NCI-H1417 (cell line): ENCODE measurements around the gene GAS2.

Experiments
- DNase-seq, 3 experiments: peaks; one replicate each; lab custom pipeline; 2025; lab: John Stamatoyannopoulos, UW

GAS2 gene

DNA sequence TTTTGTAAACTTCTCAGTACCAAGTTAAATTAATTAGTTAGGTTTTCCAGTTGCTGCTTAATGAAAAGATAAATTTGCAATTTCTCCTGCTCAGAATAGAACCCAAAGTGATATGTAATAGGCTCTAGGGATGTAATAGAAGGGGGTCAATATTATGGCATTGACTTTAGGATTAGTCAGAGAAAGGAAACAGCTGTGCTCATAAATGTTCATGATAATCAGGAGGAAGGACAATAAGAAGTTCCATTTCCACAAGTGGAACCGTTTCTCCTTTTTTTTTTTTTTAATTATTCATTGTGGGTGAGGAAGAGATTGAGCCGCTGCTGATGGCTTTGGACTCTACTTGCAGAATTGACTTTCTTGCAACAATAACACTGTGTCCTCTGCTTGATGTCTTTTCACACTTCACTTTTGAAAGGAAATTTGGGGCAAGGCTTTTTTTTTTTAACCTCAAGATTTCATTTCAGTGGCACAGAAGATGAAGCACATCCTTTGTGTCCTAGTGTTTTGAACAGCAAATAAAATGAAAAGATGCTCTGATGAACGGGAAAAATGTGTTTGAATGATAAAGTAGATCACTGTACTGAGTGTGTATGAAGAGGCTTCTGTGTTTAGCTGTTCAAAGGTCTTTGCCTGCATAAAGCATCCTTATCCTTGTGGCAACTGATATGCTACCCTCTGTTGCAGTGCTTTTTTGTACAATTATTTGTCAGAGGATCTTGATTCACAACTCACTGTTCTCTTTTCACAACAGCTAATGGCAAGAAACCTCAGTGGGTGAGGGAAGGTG lies 62.4 kb downstream of the GAS2 start:
- peak in 2 of 3 experiments; percentile 25 to 64 for DNase-seq

- peak; percentile 5 to 58 (median 21) for DNase-seq
Measured at GRCh38 chr11:22730319-22730718, 63.9 kb downstream of the GAS2 start.

- DNase-seq, result no peak
Measured at GRCh38 chr11:22732588-22732987, 66.2 kb downstream of the GAS2 start.

- DNase-seq, result peak in 1 of 3 experiments; percentile 60
Measured at GRCh38 chr11:22733475-22734248, 67.3 kb downstream of the GAS2 start.

GRCh38 chr11:22734628-22735345 lies 68.4 kb downstream of the GAS2 start:
- no peak for DNase-seq

GRCh38 chr11:22742157-22742613 lies 75.8 kb downstream of the GAS2 start:
- peak in 2 of 3 experiments; percentile 9 to 50 for DNase-seq

GRCh38 chr11:22749536-22749935 lies 83.1 kb downstream of the GAS2 start:
- peak in 2 of 3 experiments; percentile 41 to 94 for DNase-seq

DNA sequence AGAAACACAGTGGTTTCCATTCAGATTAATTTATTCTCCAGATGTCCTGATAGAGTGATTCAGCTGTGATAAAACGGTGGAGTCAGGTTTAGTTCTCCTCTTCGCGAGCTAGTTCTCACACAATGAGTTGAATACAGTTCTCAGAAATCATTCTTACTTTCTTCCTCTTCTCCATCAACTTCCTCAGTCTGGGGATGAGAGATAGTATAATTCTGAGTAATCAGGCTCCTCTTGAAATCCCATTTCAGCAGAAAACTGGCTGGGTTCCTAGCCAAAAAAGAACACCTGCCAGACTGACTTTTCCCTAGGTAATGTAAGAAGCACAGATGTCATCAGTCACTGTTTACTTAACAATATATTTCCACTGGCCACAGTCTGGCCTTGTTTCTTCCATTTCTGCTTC lies 86.5 kb downstream of the GAS2 start:
- DNase-seq, result peak in 2 of 3 experiments; percentile 41 to 91

- DNase-seq, result peak in 1 of 3 experiments; percentile 41
Measured at GRCh38 chr11:22753416-22753815, 87.0 kb downstream of the GAS2 start.

DNA sequence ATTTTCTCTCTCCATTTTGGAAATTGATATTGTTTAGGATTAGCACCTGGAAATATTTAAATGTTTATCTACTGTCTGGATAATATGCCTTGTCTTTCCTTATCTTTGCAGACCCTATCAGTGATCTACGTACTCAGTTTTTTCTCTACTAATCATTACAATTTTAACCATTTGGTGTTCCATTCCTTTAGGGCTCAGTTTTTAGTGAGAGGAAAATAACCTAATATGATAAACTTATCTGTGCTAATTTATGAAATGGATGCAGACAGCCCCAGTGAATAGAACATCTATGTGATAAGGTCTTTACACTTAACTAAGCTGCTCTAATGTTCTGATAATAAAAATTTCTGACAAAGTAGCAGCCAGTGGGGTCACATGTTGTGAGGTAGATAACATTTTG lies 94.7 kb downstream of the GAS2 start:
- DNase-seq, result no peak

DNA sequence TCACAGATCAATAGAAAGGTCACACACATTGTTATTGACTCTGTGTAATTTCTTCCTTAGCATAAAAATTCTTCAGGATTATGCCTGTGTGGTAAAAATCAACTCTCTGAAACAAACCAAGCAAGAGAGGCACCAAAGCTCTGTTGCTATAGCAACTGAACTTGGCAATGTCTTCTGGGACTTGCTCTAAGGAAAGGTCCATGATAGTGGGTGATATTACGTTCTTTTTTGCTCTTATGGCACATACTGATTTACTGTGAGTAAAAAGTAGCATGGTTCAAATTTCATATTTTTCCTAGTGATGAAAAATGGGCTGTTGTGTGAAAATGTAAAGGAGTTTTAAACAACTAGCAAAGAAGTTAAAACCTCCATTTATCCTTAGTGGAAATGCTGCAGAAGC lies 96.8 kb downstream of the GAS2 start:
- no peak for DNase-seq

DNA sequence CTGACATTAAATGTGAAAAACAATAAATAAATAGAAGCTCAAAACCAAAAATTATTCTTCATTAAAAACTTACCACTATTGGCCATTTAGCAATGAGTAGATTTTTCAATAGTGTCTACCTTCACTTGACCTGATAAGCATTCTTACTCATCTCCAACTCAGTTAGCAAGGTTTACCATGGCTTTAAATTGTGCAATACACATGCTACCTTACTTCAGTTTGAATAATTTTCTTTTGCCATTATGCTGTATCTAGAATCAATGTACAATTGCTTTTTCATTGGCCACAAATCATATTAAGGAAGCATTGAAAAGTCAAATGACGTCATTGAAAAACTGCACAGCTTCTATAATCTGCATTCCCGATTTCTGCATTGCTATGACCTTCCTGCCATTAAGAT lies 98.3 kb downstream of the GAS2 start:
- DNase-seq, result no peak

DNA sequence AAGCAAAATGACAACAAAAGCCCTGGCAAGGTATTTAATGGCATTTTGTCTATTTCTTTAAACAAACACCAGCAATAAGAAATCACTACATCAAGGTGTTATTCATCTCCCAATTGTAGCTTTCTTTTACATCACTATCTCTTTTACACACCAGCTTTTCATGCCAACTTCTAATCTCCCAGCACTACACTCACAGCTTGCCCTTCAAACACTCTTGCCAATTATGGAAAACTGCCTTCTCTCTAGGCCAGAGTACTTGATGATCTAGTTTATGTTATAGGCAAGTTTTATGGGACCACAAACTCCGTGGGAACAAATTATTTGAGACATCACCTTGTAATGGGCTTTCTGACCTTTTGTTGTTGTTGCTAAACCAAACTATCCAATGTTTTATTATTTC lies 101.9 kb downstream of the GAS2 start:
- DNase-seq, result no peak

GRCh38 chr11:22769081-22769480 lies 102.7 kb downstream of the GAS2 start:
- no peak for DNase-seq

DNA sequence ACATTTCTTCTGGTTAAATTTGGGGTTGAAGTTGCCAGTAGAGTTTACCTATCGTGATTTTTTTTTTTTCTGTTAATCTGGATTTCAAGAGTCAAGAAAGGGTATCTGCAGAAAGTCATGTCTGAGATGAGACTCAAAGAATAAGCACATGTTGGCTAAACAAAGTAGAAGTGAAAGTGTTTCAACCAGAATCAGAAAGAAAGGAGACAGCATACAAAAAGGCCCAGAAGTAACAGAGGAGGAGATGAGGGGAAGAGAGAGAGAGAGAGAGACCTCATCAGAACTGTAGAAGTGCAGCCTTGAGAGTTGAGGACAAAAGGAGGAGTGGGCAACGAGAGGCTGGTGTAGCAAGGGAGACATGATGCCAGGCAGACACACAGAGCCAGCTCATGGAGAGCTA lies 108.3 kb downstream of the GAS2 start:
- DNase-seq, result no peak

DNA sequence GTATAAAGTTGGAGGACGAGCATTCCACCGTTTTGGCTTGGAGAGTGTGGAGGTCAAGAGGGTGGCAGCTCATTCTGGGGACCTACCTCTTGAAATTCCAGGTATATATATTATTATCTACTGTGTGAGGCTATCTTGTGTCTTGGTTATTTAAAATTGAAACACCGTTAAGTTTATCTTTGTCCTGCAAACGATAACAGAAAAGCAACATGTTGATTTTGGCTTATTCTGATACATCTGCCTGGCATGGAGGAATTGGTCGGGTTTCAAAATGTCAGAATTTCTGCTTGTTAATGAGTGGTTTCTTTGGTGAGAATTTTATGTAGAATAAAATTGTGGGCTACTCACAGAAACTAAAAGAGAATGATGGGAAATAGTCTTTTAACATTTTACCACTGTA lies 108.8 kb downstream of the GAS2 start:
- no peak for DNase-seq

GRCh38 chr11:22778642-22779041 lies 112.2 kb downstream of the GAS2 start:
- peak; percentile 10 to 66 (median 38) for DNase-seq

- DNase-seq, result no peak
Measured at GRCh38 chr11:22779850-22780249, 113.4 kb downstream of the GAS2 start.

- peak; percentile 62 to 92 (median 73) for DNase-seq
Measured at GRCh38 chr11:22780952-22781593, 114.7 kb downstream of the GAS2 start.

- peak in 1 of 3 experiments; percentile 10 for DNase-seq
Measured at GRCh38 chr11:22785251-22785650, 118.8 kb downstream of the GAS2 start.

GRCh38 chr11:22786475-22786874 lies 120.1 kb downstream of the GAS2 start:
- no peak for DNase-seq

DNA sequence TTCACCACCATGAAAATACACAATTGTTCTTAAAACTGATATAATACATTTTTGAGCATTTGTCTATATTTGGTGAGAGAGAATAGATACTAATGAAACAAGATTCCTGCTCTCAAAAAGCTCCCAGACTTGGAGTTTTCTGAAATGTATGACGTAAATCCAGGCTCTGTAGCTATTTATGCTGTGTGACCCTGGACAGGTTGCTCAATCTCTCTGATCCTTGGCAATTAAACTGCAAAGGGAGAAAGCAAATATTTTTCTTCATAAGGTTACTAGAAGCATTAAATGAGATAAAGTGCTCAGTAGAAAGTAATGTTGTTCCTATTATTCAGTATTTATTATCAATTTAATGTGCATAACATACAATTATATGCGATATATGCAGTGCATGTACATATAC lies 120.6 kb downstream of the GAS2 start:
- no peak for DNase-seq
